Measurements from ENCODE around the gene WNK1.

Gene WNK1

DNA sequence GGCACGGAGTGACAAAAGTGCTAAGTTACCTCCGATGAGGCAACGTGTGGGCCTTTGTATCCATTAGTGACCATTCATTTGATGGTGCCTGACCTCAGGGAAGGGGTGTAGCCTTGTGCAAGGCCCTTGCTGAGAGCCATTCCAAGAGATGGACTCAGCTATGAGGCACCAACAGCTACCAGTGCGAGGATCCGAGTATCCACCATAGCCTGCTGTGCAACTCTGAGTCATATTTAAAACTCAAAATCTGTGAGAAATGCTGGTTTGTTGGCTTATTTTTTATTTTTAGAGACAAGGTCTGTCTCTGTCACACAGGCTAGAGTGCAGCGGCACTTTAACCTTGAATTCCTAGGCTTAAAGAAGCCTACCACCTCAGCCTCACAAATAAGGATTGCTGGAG lies 25.1 kb upstream of the WNK1 start:
- TF ChIP-seq, protein P1, sequence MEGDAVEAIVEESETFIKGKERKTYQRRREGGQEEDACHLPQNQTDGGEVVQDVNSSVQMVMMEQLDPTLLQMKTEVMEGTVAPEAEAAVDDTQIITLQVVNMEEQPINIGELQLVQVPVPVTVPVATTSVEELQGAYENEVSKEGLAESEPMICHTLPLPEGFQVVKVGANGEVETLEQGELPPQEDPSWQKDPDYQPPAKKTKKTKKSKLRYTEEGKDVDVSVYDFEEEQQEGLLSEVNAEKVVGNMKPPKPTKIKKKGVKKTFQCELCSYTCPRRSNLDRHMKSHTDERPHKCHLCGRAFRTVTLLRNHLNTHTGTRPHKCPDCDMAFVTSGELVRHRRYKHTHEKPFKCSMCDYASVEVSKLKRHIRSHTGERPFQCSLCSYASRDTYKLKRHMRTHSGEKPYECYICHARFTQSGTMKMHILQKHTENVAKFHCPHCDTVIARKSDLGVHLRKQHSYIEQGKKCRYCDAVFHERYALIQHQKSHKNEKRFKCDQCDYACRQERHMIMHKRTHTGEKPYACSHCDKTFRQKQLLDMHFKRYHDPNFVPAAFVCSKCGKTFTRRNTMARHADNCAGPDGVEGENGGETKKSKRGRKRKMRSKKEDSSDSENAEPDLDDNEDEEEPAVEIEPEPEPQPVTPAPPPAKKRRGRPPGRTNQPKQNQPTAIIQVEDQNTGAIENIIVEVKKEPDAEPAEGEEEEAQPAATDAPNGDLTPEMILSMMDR (IDR thresholded peaks at IDR 0.05; ENCODE audit: low read depth, low read length) = no peak
- DNase-seq (ENCODE audit: low read depth, low spot score) = peak; percentile 62
- in situ Hi-C loops (cut with HindIII; ENCODE audit: low sequenced_read_pairs) = no loop called here

DNA sequence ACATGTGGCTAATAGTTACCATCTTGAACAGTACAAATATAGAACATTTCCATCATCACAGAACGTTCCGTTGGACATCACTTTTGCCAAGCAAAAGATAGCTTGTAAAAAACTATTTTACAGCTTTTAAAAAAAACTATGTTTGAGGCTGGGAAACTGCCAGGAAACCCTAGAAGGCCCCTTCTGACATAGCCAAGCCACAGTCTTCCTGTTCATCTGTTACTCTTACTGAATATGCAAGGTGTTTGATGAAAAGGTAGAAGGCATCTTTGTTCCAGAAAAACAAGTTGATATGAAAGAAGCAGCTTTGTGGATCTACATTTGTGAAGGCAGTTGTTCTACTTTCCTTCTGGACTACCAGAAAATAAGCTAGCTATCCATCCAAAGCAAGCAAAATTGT lies 23.6 kb upstream of the WNK1 start:
- TF ChIP-seq, protein P1 (IDR thresholded peaks at IDR 0.05; ENCODE audit: low read depth, low read length) = no peak
- in situ Hi-C loops (cut with HindIII; ENCODE audit: low sequenced_read_pairs) = no loop called here
- H3K4me3 ChIP-seq (ENCODE audit: low read depth, low read length) = no peak overlapping the region
- no peak for DNase-seq (ENCODE audit: low read depth, low spot score)

More for the DNA sequence above, 25.1 kb upstream of the WNK1 start:
- no peak overlapping the region for H3K4me3 ChIP-seq (ENCODE audit: low read depth, low read length)

DNA sequence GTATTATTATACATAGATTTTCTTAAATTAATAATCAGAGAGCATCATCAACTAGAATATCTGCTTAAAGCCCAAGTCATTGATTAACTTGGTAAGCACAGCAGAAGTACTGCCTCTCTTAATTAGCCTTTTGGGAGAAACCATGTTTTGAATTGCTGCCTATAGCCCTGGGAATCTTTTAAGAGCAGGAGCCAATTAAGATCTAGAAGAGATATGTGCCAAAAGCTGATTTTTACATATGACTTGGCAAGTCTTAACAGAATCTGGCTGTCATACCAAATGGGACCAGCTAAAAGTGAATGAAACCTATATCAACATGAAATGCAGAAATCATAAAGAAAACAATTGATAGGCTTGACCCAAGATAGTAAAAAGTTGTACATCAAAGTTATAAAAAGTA lies 23.2 kb upstream of the WNK1 start:
- in situ Hi-C loops (cut with HindIII; ENCODE audit: low sequenced_read_pairs) = no loop called here
- DNase-seq (ENCODE audit: low read depth, low spot score) = no peak
- TF ChIP-seq, protein P1 (IDR thresholded peaks at IDR 0.05; ENCODE audit: low read depth, low read length) = no peak
- H3K4me3 ChIP-seq (ENCODE audit: low read depth, low read length) = no peak overlapping the region

DNA sequence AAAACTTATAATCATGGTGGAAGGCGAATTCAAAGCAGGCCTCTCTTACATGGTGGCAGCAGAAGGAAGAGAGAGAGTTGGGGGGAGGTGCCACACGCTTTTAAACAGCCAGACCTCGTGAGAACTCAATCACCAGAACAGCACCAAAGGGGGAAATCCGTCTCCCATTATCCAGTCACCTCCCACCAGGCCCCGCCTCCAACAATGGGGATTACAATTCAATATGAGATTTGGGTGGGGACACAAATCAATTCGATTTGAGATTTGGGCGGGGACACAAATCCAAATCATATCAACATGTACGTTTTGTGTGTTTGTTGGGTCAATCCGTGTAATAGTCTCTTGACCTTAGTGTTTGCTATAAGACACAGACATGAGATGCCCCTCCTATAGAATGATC lies 21.8 kb upstream of the WNK1 start:
- in situ Hi-C loops (cut with HindIII; ENCODE audit: low sequenced_read_pairs) = no loop called here
- TF ChIP-seq, protein P1 (IDR thresholded peaks at IDR 0.05; ENCODE audit: low read depth, low read length) = no peak
- H3K4me3 ChIP-seq (ENCODE audit: low read depth, low read length) = no peak overlapping the region
- DNase-seq (ENCODE audit: low read depth, low spot score) = no peak

DNA sequence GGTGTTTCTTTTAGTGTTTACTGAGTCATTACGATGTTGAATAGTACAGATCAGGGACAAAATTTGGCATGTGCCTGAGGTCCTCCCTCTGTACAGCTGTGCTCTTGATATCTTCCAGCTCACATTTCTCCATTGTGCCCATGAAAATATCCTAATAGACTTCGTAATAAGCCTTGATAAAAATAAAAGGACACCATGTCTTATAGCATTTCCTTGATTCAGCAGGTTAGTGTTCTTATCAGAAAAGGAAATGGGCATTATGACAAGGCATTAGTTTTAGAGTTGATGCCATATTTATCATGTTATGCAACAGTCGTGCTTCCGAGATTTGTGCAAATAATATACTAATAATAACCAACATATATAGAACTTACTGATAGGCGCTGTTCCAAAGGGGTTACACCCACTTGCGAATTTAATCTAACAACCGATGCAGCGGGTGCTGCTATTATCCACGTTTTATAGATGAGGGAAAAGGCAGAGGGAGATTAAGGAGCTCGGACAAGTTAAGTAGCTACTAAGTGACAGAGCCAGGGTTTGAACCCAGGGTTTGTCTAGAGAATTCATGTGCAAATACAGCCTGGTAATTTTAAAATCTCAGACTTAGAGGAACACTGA lies 15.1 kb upstream of the WNK1 start:
- in situ Hi-C loops (cut with HindIII; ENCODE audit: low sequenced_read_pairs) = no loop called here
- TF ChIP-seq, protein P1 (IDR thresholded peaks at IDR 0.05; ENCODE audit: low read depth, low read length) = no peak
- no peak overlapping the region for H3K4me3 ChIP-seq (ENCODE audit: low read depth, low read length)
- no peak for DNase-seq (ENCODE audit: low read depth, low spot score)

DNA sequence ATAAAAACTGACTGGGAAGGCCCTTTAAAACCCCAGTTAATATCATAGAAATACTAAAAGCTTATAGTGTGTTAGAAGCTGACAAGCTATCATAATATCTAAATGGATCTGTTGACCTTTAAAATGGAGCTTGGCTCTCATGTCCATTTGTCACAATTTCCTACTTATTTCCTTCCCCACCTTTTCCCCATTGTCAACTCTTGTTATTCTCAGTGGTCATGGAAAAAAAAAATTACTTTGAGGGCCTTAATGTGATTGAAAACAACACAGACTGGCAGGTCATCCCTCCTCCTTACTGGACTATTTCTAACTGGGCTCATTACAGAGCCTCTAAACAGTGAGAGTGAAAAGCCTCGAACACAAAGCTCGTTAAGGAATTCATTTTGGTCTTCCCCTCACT lies 13.7 kb upstream of the WNK1 start:
- no peak overlapping the region for H3K4me3 ChIP-seq (ENCODE audit: low read depth, low read length)
- no peak for DNase-seq (ENCODE audit: low read depth, low spot score)
- TF ChIP-seq, protein P1 (IDR thresholded peaks at IDR 0.05; ENCODE audit: low read depth, low read length) = no peak
- in situ Hi-C loops (cut with HindIII; ENCODE audit: low sequenced_read_pairs) = no loop called here

Data from astrocyte of the spinal cord (primary cell).